ENCODE data around the gene FNDC3B. TPM values are rescaled to one million over a fixed set of nuclear protein-coding genes. Genes with fewer than 3 reads are reported as not detected.

The FNDC3B gene
- total RNA-seq, 1 donor from 2014 or later: 290 TPM

DNA sequence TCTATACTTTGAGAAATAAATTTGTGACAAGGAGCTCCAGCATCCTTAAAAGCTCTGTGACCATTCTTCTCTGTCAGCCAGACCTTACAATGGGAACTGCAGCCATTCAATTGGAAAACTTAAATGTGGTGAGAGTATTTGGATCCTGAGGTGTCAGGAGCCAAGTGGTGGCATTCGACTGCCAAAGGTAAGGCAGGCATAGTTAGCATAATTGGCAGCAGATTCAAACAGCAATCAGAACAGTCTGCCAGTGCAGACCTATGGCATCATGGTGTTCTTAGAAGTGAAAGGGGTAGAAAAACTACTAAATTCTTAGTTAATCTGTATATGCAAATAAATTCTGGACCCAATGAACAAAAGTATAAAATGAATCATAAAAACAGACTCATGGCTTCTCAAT is 18.2 kb upstream of the FNDC3B start:
- no peak overlapping the region for H3K27ac Mint-ChIP-seq (ENCODE audit: unreplicated experiment)
- H3K9me3 Mint-ChIP-seq (ENCODE audit: low read depth): peaks cover 3% of the 10 kb centered on the region
- no peaks in the 10 kb centered on the region for H3K36me3 Mint-ChIP-seq (ENCODE audit: low read depth)
- TF ChIP-seq, protein P1, sequence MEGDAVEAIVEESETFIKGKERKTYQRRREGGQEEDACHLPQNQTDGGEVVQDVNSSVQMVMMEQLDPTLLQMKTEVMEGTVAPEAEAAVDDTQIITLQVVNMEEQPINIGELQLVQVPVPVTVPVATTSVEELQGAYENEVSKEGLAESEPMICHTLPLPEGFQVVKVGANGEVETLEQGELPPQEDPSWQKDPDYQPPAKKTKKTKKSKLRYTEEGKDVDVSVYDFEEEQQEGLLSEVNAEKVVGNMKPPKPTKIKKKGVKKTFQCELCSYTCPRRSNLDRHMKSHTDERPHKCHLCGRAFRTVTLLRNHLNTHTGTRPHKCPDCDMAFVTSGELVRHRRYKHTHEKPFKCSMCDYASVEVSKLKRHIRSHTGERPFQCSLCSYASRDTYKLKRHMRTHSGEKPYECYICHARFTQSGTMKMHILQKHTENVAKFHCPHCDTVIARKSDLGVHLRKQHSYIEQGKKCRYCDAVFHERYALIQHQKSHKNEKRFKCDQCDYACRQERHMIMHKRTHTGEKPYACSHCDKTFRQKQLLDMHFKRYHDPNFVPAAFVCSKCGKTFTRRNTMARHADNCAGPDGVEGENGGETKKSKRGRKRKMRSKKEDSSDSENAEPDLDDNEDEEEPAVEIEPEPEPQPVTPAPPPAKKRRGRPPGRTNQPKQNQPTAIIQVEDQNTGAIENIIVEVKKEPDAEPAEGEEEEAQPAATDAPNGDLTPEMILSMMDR (IDR thresholded peaks at IDR 0.05): no peak
- no peak for DNase-seq (ENCODE audit: low spot score)
- H3K4me1 Mint-ChIP-seq (ENCODE audit: low read depth): no peaks in the 10 kb centered on the region
- H3K27me3 Mint-ChIP-seq (ENCODE audit: low read depth): no peaks in the 10 kb centered on the region
- no peak overlapping the region for H3K4me3 Mint-ChIP-seq (ENCODE audit: unreplicated experiment)

DNA sequence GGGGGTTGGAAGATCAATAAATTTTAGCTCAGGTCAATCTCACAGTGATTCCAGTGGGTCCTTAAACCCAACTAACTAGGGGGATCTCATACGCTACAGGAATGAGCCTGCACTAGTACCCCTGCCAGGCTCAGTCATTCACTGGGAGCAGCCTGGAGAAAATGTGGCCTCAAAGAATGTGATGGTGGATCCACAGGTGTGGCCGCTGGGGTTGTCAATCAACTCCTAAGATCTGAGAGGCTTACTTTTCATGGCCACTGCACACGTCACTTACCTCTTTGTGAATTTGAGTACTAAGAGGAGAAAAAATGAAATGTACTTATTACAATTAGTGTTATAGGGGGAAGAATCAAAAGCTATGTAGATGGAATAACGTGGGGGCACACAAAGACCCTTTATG is 17.5 kb upstream of the FNDC3B start:
- DNase-seq (ENCODE audit: low spot score): no peak
- no peak overlapping the region for H3K27ac Mint-ChIP-seq (ENCODE audit: unreplicated experiment)
- H3K27me3 Mint-ChIP-seq (ENCODE audit: low read depth): no peaks in the 10 kb centered on the region
- H3K9me3 Mint-ChIP-seq (ENCODE audit: low read depth): peaks cover 3% of the 10 kb centered on the region
- TF ChIP-seq, protein P1 (IDR thresholded peaks at IDR 0.05): no peak
- no peak overlapping the region for H3K4me3 Mint-ChIP-seq (ENCODE audit: unreplicated experiment)
- H3K36me3 Mint-ChIP-seq (ENCODE audit: low read depth): no peaks in the 10 kb centered on the region
- no peaks in the 10 kb centered on the region for H3K4me1 Mint-ChIP-seq (ENCODE audit: low read depth)

DNA sequence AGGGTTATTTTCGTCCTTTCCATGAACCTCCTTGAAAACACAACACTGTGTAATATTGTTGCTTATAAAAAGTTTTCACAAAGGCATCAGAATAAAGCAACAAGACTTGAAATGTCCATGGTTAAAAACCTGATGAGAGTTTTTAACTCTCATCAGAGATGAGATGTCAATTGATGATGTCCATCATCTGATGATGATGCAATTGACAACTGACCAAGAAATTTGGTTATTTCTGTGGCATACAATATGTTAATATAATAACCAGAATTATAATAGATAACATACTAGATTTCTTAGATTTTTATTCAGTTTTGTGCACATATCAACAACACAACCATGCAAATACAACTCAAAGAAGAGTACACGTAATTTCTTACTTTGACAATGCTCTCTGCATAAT is 15.5 kb upstream of the FNDC3B start:
- TF ChIP-seq, protein P1 (IDR thresholded peaks at IDR 0.05): no peak
- DNase-seq (ENCODE audit: low spot score): no peak
- Mint-ChIP-seq H3K9me3 (ENCODE audit: low read depth) (no peaks in the 10 kb centered on the region), H3K27ac (ENCODE audit: unreplicated experiment) (no peak overlapping the region), H3K4me1 (ENCODE audit: low read depth) (no peaks in the 10 kb centered on the region), H3K36me3 (ENCODE audit: low read depth) (no peaks in the 10 kb centered on the region), H3K27me3 (ENCODE audit: low read depth) (no peaks in the 10 kb centered on the region), H3K4me3 (ENCODE audit: unreplicated experiment) (no peak overlapping the region)

DNA sequence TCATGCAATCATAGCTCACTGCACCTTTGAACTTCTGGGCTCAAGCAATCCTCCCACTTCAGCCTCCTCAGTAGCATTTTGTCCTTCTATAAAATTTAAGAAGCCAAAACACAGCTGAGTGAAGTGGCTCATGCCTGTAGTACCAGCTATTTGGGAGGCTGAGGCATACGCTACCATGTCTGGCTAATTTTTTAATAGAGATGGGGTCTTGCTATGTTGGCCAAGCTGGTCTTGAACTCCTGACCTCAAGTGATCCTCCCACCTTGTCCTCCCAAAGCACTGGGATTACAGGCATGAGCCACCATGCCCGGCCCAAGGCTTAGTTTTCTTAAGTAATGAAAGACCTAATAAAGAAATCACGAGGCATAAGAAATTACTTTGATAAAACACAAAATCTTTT is 14.7 kb upstream of the FNDC3B start:
- H3K27me3 Mint-ChIP-seq (ENCODE audit: low read depth): no peaks in the 10 kb centered on the region
- H3K4me1 Mint-ChIP-seq (ENCODE audit: low read depth): no peaks in the 10 kb centered on the region
- H3K27ac Mint-ChIP-seq (ENCODE audit: unreplicated experiment): no peak overlapping the region
- no peak overlapping the region for H3K4me3 Mint-ChIP-seq (ENCODE audit: unreplicated experiment)
- no peaks in the 10 kb centered on the region for H3K36me3 Mint-ChIP-seq (ENCODE audit: low read depth)
- no peak for DNase-seq (ENCODE audit: low spot score)
- no peaks in the 10 kb centered on the region for H3K9me3 Mint-ChIP-seq (ENCODE audit: low read depth)
- TF ChIP-seq, protein P1 (IDR thresholded peaks at IDR 0.05): no peak

DNA sequence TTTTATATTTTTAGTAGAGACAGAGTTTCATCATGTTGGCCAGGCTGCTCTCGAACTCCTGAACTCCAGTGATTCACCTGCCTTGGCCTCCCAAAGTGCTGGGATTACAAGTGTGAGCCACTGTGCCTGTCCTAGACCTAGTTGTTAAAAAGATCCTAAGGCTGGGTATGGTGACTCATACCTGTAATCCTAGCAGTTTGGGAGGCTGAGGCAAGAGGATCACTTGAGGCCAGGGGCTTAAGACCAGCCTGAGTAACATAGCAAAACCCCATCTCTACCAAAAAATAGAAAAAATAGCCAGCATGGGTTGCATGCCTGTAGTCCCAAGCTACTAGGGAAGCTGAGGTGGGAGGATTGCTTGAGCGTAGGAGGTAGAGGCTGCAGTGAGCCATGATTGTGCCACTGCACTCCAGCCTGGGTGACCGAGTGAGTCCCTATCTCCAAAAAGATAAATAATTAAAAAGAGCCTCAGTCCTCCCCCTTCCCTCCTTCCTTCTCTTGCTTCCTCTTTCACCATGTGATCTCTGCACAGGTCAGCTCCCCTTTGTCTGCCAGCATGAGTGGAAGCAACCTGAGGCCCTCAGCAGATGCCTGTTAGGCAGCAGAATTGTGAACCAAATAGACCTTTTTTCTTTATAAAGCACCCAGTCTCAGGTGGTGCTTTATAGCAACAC is 9.8 kb upstream of the FNDC3B start:
- Mint-ChIP-seq H3K4me1 (ENCODE audit: low read depth) (peaks cover 8% of the 10 kb centered on the region), H3K27me3 (ENCODE audit: low read depth) (no peaks in the 10 kb centered on the region), H3K27ac (ENCODE audit: unreplicated experiment) (no peak overlapping the region), H3K36me3 (ENCODE audit: low read depth) (no peaks in the 10 kb centered on the region), H3K4me3 (ENCODE audit: unreplicated experiment) (no peak overlapping the region), H3K9me3 (ENCODE audit: low read depth) (peaks cover 16% of the 10 kb centered on the region)
- TF ChIP-seq, protein P1 (IDR thresholded peaks at IDR 0.05): no peak
- no peak for DNase-seq (ENCODE audit: low spot score)

Data from chondrocyte (in vitro differentiated cells).